Gastrocnemius medialis (tissue), 4 donors: Measurements from ENCODE around the gene ITPKB. TPM values are rescaled to one million over a fixed set of nuclear protein-coding genes. Genes with fewer than 3 reads are reported as not detected.

ENCODE experiments used
- ATAC-seq, 2 donors: fragments of 150-250 bp; one replicate each; pipeline ENCODE4 v1.9.1; 2016
- DNase-seq, 2 donors: peaks; one replicate each; pipeline ENCODE4 v3.0.0-alpha.2; 2019
- H3K27ac ChIP-seq, 4 donors: fragments of 200-600 bp; sonication (generic); 1 replicate in 1 of 4; 2 replicates in 3 of 4; pipeline ENCODE4 v1.5.1; 2016 to 2018; ENCODE audit warnings: mild to moderate bottlenecking in 2 of 4, moderate library complexity in 1 of 4
- H3K27me3 ChIP-seq, 3 donors: fragments of 200-600 bp; sonication (generic) in 2 of 3; 1 replicate in 1 of 3; 2 replicates in 2 of 3; pipeline versions ENCODE4 v1.5.1 to v1.6.0; 2016 to 2019; ENCODE audit warnings: mild to moderate bottlenecking in 1 of 3, moderate library complexity in 1 of 3
- H3K36me3 ChIP-seq, 2 donors: fragments of 200-600 bp; sonication (generic) in 1 of 2; one replicate each; pipeline ENCODE4 v1.5.1; 2017 to 2018
- H3K4me1 ChIP-seq, 2 donors: fragments of 200-600 bp; sonication (generic) in 1 of 2; one replicate each; pipeline ENCODE4 v1.5.1; 2016 to 2017; ENCODE audit warnings: mild to moderate bottlenecking in 2 of 2
- H3K4me3 ChIP-seq, 4 donors: fragments of 200-600 bp; sonication (generic) in 3 of 4; 1 replicate in 1 of 4; 2 replicates in 3 of 4; pipeline ENCODE4 v1.5.1; 2016 to 2019; ENCODE audit warnings: mild to moderate bottlenecking in 2 of 4
- H3K9me3 ChIP-seq, 3 donors: fragments of 200-600 bp; sonication (generic) in 2 of 3; 1 replicate in 1 of 3; 2 replicates in 2 of 3; pipeline ENCODE4 v1.5.1; 2016 to 2019
- CTCF ChIP-seq, 5 experiments: fragments of 450-650 bp in 3 of 5; fragments of 200-600 bp in 2 of 5; sonication (generic) in 2 of 5; IDR thresholded peaks in 4 of 5; conservative IDR thresholded peaks in 1 of 5; 1 replicate in 4 of 5; 2 replicates in 1 of 5; pipeline ENCODE4 v1.5.1; 2016 to 2019; ENCODE audit warnings: antibody characterized with exemption in 5 of 5, mild to moderate bottlenecking in 3 of 5, moderate library complexity in 3 of 5
- POLR2A ChIP-seq, 2 donors: fragments of 450-650 bp; IDR thresholded peaks; one replicate each; pipeline ENCODE4 v1.6.1; 2017; ENCODE audit warnings: antibody characterized with exemption in 2 of 2, mild to moderate bottlenecking in 2 of 2, moderate library complexity in 2 of 2
- in situ Hi-C, 4 donors: fragments of 200-750 bp; cut with MboI; loops; one replicate each; pipeline versions ENCODE4 v1.15.0 to v1.8.0; 2017; ENCODE audit warnings: low sequenced_read_pairs in 4 of 4
- intact Hi-C: fragments of 100-400 bp; cut with DNase I; formaldehyde crosslinking; loops from one replicate; pipeline ENCODE4 v1.15.1; 2023; ENCODE audit warnings: low total_unique reads
- total RNA-seq, 4 donors: library from RNA; depleted of rRNA; stranded (reverse); fragments of >200 nt; gene quantifications; one replicate each; pipeline versions ENCODE4 v1.1.0 to v1.2.3, GENCODE V29; 2016

Gene ITPKB
- total RNA-seq, 4 donors from 2014 or later = 7.1 to 13.9 (median 7.8) TPM

DNA sequence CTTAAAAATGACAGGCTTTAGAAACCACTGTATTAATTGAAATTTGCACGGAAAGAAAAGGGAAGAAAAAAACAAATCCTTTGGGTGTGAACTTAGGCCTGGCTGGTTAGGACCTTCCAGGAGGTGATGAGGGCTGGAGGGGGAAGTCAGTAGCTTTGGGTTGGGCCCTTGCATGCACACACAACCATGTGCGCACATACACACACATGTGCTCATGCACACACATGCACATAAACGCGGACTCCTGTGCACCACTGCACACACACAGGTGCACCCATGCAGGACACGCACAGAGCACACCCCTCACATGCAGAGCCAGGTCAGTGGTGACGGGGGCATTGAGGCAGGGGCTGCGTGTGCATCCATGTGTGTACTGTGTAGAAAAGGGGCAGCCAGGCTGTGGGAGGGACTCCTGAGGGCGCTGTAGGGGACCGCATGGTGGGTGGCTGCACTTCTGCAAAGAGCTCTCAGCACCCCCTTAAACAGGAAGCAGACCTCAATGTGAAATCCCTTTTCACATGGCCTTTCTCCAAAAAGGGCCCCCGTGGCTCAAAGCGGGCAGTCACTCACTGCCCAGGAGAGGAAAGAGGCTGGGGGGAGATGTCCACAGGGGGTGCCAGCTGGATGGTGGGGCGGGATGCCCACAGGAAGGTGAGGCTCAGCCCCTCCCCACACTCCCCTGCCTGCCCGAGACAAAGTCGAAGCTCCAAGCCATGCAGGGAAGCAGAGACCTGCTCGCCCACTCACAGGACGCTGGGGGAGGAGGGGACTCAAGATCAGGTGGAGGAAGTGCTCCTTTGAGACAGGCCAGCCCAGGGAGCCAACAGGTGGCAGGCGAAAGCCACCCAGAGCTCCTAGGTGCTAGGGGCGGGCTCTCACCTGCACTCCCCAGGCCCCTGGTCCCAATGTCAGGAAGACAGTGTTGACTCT lies 95.2 kb downstream of the ITPKB start:
- in situ Hi-C loops = loop anchor here in 1 of 4 donors (25.0 kb wide), 1 partner anchor 793 kb away; no protein-coding TSS in a partner anchor
- DNase-seq = no peak
- no peak for TF ChIP-seq CTCF (IDR thresholded peaks at IDR 0.05 in 4 of 5, conservative IDR thresholded peaks at IDR 0.05 in 1 of 5)
- TF ChIP-seq POLR2A (IDR thresholded peaks at IDR 0.05) = no peak

GRCh38 chr1:226643177-226643576 lies 95.9 kb downstream of the ITPKB start:
- peaks cover 0 to 16% of the 10 kb centered on the region in 2 donors for H3K36me3 ChIP-seq
- no peaks in the 10 kb centered on the region for H3K9me3 ChIP-seq
- no peak for ATAC-seq
- no peak for DNase-seq
- in situ Hi-C loops (loop anchor here in 1 of 4 donors (25.0 kb wide), 1 partner anchor 794 kb away; no protein-coding TSS in a partner anchor), intact Hi-C loops (no loop called here)
- no peak overlapping the region for H3K4me3 ChIP-seq
- no peaks in the 10 kb centered on the region for H3K27me3 ChIP-seq
- TF ChIP-seq POLR2A (IDR thresholded peaks at IDR 0.05) (no peak), CTCF (IDR thresholded peaks at IDR 0.05 in 4 of 5, conservative IDR thresholded peaks at IDR 0.05 in 1 of 5) (no peak)
- no peak overlapping the region for H3K27ac ChIP-seq
- peaks cover 26 to 29% of the 10 kb centered on the region in 2 donors for H3K4me1 ChIP-seq

More for the DNA sequence above, 95.2 kb downstream of the ITPKB start:
- H3K9me3 ChIP-seq = no peaks in the 10 kb centered on the region
- ATAC-seq = no peak
- H3K4me1 ChIP-seq = peaks cover 19 to 24% of the 10 kb centered on the region in 2 donors
- H3K36me3 ChIP-seq = peaks cover 0 to 16% of the 10 kb centered on the region in 2 donors
- H3K27me3 ChIP-seq = no peaks in the 10 kb centered on the region
- H3K27ac ChIP-seq = no peak overlapping the region
- no peak overlapping the region for H3K4me3 ChIP-seq
- intact Hi-C loops = no loop called here

GRCh38 chr1:226642421-226642820 lies 96.7 kb downstream of the ITPKB start:
- Histone ChIP-seq H3K9me3 (no peaks in the 10 kb centered on the region), H3K36me3 (peaks cover 0 to 12% of the 10 kb centered on the region in 2 donors), H3K4me1 (peaks cover 32 to 33% of the 10 kb centered on the region in 2 donors), H3K4me3 (no peak overlapping the region), H3K27me3 (no peaks in the 10 kb centered on the region), H3K27ac (no peak overlapping the region)
- ATAC-seq = no peak
- intact Hi-C loops (no loop called here), in situ Hi-C loops (loop anchor here in 1 of 4 donors (25.0 kb wide), 1 partner anchor 795 kb away; no protein-coding TSS in a partner anchor)
- DNase-seq = no peak
- no peak for TF ChIP-seq CTCF (IDR thresholded peaks at IDR 0.05 in 4 of 5, conservative IDR thresholded peaks at IDR 0.05 in 1 of 5)
- no peak for TF ChIP-seq POLR2A (IDR thresholded peaks at IDR 0.05)

- no peaks in the 10 kb centered on the region for H3K27me3 ChIP-seq
- peaks cover 30 to 37% of the 10 kb centered on the region in 2 donors for H3K4me1 ChIP-seq
- TF ChIP-seq CTCF (IDR thresholded peaks at IDR 0.05 in 4 of 5, conservative IDR thresholded peaks at IDR 0.05 in 1 of 5) = no peak
- TF ChIP-seq POLR2A (IDR thresholded peaks at IDR 0.05) = no peak
- ATAC-seq (no peak), DNase-seq (no peak)
- in situ Hi-C loops = loop anchor here in 1 of 4 donors (25.0 kb wide), 1 partner anchor 796 kb away; no protein-coding TSS in a partner anchor
- H3K27ac ChIP-seq = no peak overlapping the region
- no peak overlapping the region for H3K4me3 ChIP-seq
- no peaks in the 10 kb centered on the region for H3K9me3 ChIP-seq
- intact Hi-C loops = no loop called here
- peaks cover 0 to 9% of the 10 kb centered on the region in 2 donors for H3K36me3 ChIP-seq
Observed at GRCh38 chr1:226641671-226642231, 97.3 kb downstream of the ITPKB start.
